HG02798 (cell line): ENCODE results near the gene ZKSCAN4.

ENCODE experiments used
- ATAC-seq: cut with Tn5 transposase; IDR thresholded peaks from one replicate; pipeline ENCODE4 v1.9.1; 2021; ENCODE audit warnings: mild to moderate bottlenecking; ENCODE audit not compliant: unreplicated experiment, poor library complexity

The ZKSCAN4 gene

GRCh38 chr6:28211840-28212509, 40.1 kb downstream of the ZKSCAN4 start:
- ATAC-seq = peak; percentile 26

GRCh38 chr6:28209753-28210535, 42.1 kb downstream of the ZKSCAN4 start:
- no peak for ATAC-seq

GRCh38 chr6:28208111-28208659, 43.9 kb downstream of the ZKSCAN4 start:
- ATAC-seq = no peak

GRCh38 chr6:28207510-28208110, 44.5 kb downstream of the ZKSCAN4 start:
- no peak for ATAC-seq

- no peak for ATAC-seq
These were observed 45.0 kb downstream of the ZKSCAN4 start for GRCh38 chr6:28206928-28207509.

GRCh38 chr6:28206527-28206926, 45.5 kb downstream of the ZKSCAN4 start:
- ATAC-seq = no peak

- no peak for ATAC-seq
These were observed 46.2 kb downstream of the ZKSCAN4 start for GRCh38 chr6:28205879-28206278.

- ATAC-seq = no peak
These were observed 48.9 kb downstream of the ZKSCAN4 start for GRCh38 chr6:28203201-28203600.

- ATAC-seq = no peak
These were observed 52.0 kb downstream of the ZKSCAN4 start for GRCh38 chr6:28200020-28200419.
